Fibroblast of lung (primary cell): ENCODE results near the gene KRT27. TPM values are rescaled to one million over a fixed set of nuclear protein-coding genes. Genes with fewer than 3 reads are reported as not detected.

Source experiments
- DNase-seq, 2 donors: peaks; one replicate each; pipeline versions ENCODE4 v3.0.0 to v3.0.0-alpha.2; 2010; ENCODE audit warnings: low read depth in 2 of 2
- H2AFZ ChIP-seq: 2 replicates; pipeline ENCODE4 v1.5.1; 2012; ENCODE audit warnings: low read length, control low read depth, inconsistent platforms
- H3K27ac ChIP-seq: 2 replicates; pipeline ENCODE4 v1.5.1; 2011; ENCODE audit warnings: low read length, control low read depth; ENCODE audit not compliant: insufficient read depth
- H3K27me3 ChIP-seq: 2 replicates; pipeline ENCODE4 v1.5.1; 2011; ENCODE audit warnings: mild to moderate bottlenecking, low read length; ENCODE audit not compliant: control insufficient read depth, insufficient read depth
- H3K36me3 ChIP-seq: 2 replicates; pipeline ENCODE4 v1.5.1; 2011; ENCODE audit warnings: low read length; ENCODE audit not compliant: control insufficient read depth, insufficient read depth
- H3K4me1 ChIP-seq: 2 replicates; pipeline ENCODE4 v1.5.1; 2011; ENCODE audit warnings: low read length; ENCODE audit not compliant: control insufficient read depth, insufficient read depth; ENCODE audit errors: extremely low read depth
- H3K4me2 ChIP-seq: 2 replicates; pipeline ENCODE4 v1.5.1; 2011; ENCODE audit warnings: low read length, control low read depth; ENCODE audit not compliant: insufficient read depth; ENCODE audit errors: extremely low read depth
- H3K4me3 ChIP-seq, 4 experiments: fragments of 200-600 bp in 1 of 4; sonication (generic) in 1 of 4; replicated peaks in 1 of 4; 2 replicates each; pipeline ENCODE4 v1.5.1; 2011 to 2016; ENCODE audit warnings: low read length in 4 of 4, low read depth in 3 of 4, mild to moderate bottlenecking in 3 of 4, control low read depth in 2 of 4, inconsistent platforms in 1 of 4, mixed read lengths in 1 of 4; ENCODE audit not compliant: insufficient read depth in 1 of 4; ENCODE audit errors: control extremely low read depth in 1 of 4
- H3K79me2 ChIP-seq: 2 replicates; pipeline ENCODE4 v1.5.1; 2012; ENCODE audit warnings: mild to moderate bottlenecking, low read length, inconsistent platforms; ENCODE audit not compliant: control insufficient read depth, insufficient read depth
- H3K9ac ChIP-seq: 2 replicates; pipeline ENCODE4 v1.5.1; 2011; ENCODE audit warnings: mild to moderate bottlenecking, low read length, control low read depth; ENCODE audit not compliant: insufficient read depth
- H3K9me3 ChIP-seq: 2 replicates; pipeline ENCODE4 v1.5.1; 2012; ENCODE audit warnings: low read depth, low read length; ENCODE audit not compliant: control insufficient read depth, insufficient read depth
- H4K20me1 ChIP-seq: 2 replicates; pipeline ENCODE4 v1.5.1; 2011; ENCODE audit warnings: low read length; ENCODE audit not compliant: control insufficient read depth, insufficient read depth; ENCODE audit errors: extremely low read depth
- CTCF ChIP-seq, 2 donors: IDR thresholded peaks in 1 of 2; conservative IDR thresholded peaks in 1 of 2; 1 replicate in 1 of 2; 2 replicates in 1 of 2; pipeline ENCODE4 v1.5.1; 2011 to 2012; ENCODE audit warnings: low read length in 2 of 2, control low read depth in 1 of 2, inconsistent platforms in 1 of 2, low read depth in 1 of 2, mild to moderate bottlenecking in 1 of 2
- EZH2 ChIP-seq: IDR thresholded peaks from 2 replicates; pipeline ENCODE4 v1.5.1; 2012; ENCODE audit warnings: low read length, control low read depth, mild to moderate bottlenecking; ENCODE audit errors: missing control alignments
- polyA plus RNA-seq, 2 donors: library from polyadenylated mRNA; depleted of rRNA in 1 of 2; stranded (reverse) in 1 of 2; unstranded in 1 of 2; fragments of >200 nt; gene quantifications; 2 replicates each; pipeline ENCODE4 v1.2.1, GENCODE V29; 2011 to 2012; ENCODE audit warnings: missing spikeins in 1 of 2
- total RNA-seq: library from RNA; depleted of rRNA; stranded (reverse); fragments of >200 nt; gene quantifications from 2 replicates; pipeline ENCODE4 v1.2.1, GENCODE V29; 2014

Gene KRT27
- total and polyA plus RNA-seq, 2 donors (not counting 1 experiment from before 2014, with no cell fraction given): not detected

DNA sequence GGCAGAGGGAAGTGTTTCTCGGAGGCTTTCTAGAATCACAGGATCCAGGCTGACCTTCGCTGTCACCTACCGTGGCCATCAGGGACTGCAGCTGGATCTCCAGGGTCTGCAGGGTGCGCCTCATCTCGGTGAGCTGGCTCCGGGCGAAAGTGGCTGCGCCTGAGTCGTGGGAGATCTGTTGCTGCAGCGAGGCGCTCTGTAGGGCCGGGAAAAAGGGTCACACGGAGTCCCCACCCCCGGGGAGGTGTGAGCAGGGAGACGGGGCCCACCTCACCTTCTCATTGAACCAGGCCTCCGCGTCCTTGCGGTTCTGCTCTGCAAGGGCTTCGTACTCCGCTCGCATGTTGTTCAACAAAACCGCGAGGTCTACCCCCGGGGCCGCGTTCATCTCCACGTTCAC is 14.5 kb upstream of the KRT27 start:
- H3K9ac ChIP-seq: no peak overlapping the region
- H3K27ac ChIP-seq: no peak overlapping the region
- no peaks in the 10 kb centered on the region for H3K9me3 ChIP-seq
- H3K4me2 ChIP-seq: no peak overlapping the region
- no peaks in the 10 kb centered on the region for H4K20me1 ChIP-seq
- no peak overlapping the region for H2AFZ ChIP-seq
- no peak for TF ChIP-seq EZH2
- H3K4me3 ChIP-seq: no peak overlapping the region
- peaks cover 20% of the 10 kb centered on the region for H3K27me3 ChIP-seq
- H3K36me3 ChIP-seq: no peaks in the 10 kb centered on the region
- no peaks in the 10 kb centered on the region for H3K79me2 ChIP-seq
- no peaks in the 10 kb centered on the region for H3K4me1 ChIP-seq
- DNase-seq: no peak

GRCh38 chr17:40795019-40795667 is 12.8 kb upstream of the KRT27 start:
- H2AFZ ChIP-seq: no peak overlapping the region
- H3K27ac ChIP-seq: no peak overlapping the region
- H4K20me1 ChIP-seq: no peaks in the 10 kb centered on the region
- H3K9me3 ChIP-seq: no peaks in the 10 kb centered on the region
- H3K36me3 ChIP-seq: no peaks in the 10 kb centered on the region
- H3K4me2 ChIP-seq: no peak overlapping the region
- peaks cover 14% of the 10 kb centered on the region for H3K27me3 ChIP-seq
- H3K4me1 ChIP-seq: no peaks in the 10 kb centered on the region
- TF ChIP-seq CTCF (conservative IDR thresholded peaks at IDR 0.05 in 1 of 2, IDR thresholded peaks at IDR 0.05 in 1 of 2; ENCODE audit: low read depth in 1 of 2, low read length in 2 of 2) (no peak), EZH2 (no peak)
- no peak overlapping the region for H3K9ac ChIP-seq
- no peaks in the 10 kb centered on the region for H3K79me2 ChIP-seq
- DNase-seq: no peak
- H3K4me3 ChIP-seq: no peak overlapping the region

DNA sequence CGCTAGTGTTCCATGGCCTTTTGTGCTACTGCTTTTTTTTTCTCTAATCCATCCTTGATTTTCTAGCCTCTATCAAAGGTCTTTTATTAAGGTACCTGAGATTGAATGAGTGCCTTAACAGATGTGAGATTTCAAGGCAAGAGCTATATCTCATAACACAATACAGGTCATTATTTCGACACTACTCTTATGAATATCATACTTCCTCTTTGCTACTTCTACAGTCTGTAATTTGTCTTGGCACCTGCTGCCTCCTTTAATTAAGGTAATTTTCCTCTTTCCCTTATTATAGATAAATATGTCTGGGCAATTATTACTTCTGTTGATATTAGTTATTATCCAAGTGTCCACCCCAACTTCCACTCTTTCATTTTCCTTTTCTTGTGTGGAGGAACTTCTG is 12.1 kb upstream of the KRT27 start:
- Histone ChIP-seq H3K9me3 (no peaks in the 10 kb centered on the region), H3K4me1 (no peaks in the 10 kb centered on the region), H3K4me2 (no peak overlapping the region), H3K27ac (no peak overlapping the region), H3K27me3 (peaks cover 12% of the 10 kb centered on the region), H3K4me3 (no peak overlapping the region), H3K36me3 (no peaks in the 10 kb centered on the region), H4K20me1 (no peaks in the 10 kb centered on the region), H3K9ac (no peak overlapping the region), H2AFZ (no peak overlapping the region), H3K79me2 (no peaks in the 10 kb centered on the region)
- DNase-seq: no peak
- no peak for TF ChIP-seq EZH2
- TF ChIP-seq CTCF (conservative IDR thresholded peaks at IDR 0.05 in 1 of 2, IDR thresholded peaks at IDR 0.05 in 1 of 2; ENCODE audit: low read depth in 1 of 2, low read length in 2 of 2): no peak
